Osteoblast (primary cell): ENCODE results near the gene CFLAR. TPM values are rescaled to one million over a fixed set of nuclear protein-coding genes. Genes with fewer than 3 reads are reported as not detected.
"Not testable (repeated sequence)": the region's sequence is repeated elsewhere in the genome, so short reads cannot be mapped to it uniquely, and the experiment has no call there.

Experiments used
- DNase-seq: peaks from one replicate; pipeline ENCODE4 v3.0.0; 2011; ENCODE audit warnings: low spot score, mixed read lengths; ENCODE audit not compliant: insufficient read length; ENCODE audit errors: missing footprints
- H2AFZ ChIP-seq: 2 replicates; pipeline ENCODE4 v1.6.0; 2011; ENCODE audit warnings: mild to moderate bottlenecking, low read length
- H3K27ac ChIP-seq: 2 replicates; pipeline ENCODE4 v1.5.1; 2011; ENCODE audit warnings: mild to moderate bottlenecking, low read depth, low read length, moderate library complexity
- H3K27me3 ChIP-seq: 2 replicates; pipeline ENCODE4 v1.6.0; 2012; ENCODE audit warnings: mild to moderate bottlenecking, control low read depth, inconsistent platforms, low read length, moderate library complexity; ENCODE audit not compliant: insufficient read depth
- H3K36me3 ChIP-seq: 2 replicates; pipeline ENCODE4 v1.5.1; 2011; ENCODE audit warnings: mild to moderate bottlenecking, low read length, control low read depth, moderate library complexity; ENCODE audit not compliant: insufficient read depth
- H3K4me1 ChIP-seq: 2 replicates; pipeline ENCODE4 v1.5.1; 2011; ENCODE audit warnings: mild to moderate bottlenecking, low read length, control low read depth, moderate library complexity; ENCODE audit not compliant: insufficient read depth
- H3K4me2 ChIP-seq: 2 replicates; pipeline ENCODE4 v1.6.0; 2011; ENCODE audit warnings: mild to moderate bottlenecking, low read length; ENCODE audit not compliant: insufficient read depth
- H3K4me3 ChIP-seq: fragments of 200-600 bp; sonication (generic); 3 replicates; pipeline ENCODE4 v1.5.1; 2012; ENCODE audit warnings: mild to moderate bottlenecking, low read length, inconsistent platforms; ENCODE audit not compliant: insufficient read depth
- H3K79me2 ChIP-seq: 2 replicates; pipeline ENCODE4 v1.6.0; 2012; ENCODE audit warnings: mild to moderate bottlenecking, low read length, control low read depth, inconsistent platforms; ENCODE audit not compliant: insufficient read depth
- H3K9me3 ChIP-seq: 2 replicates; pipeline ENCODE4 v1.5.1; 2011; ENCODE audit warnings: low read depth, low read length, control low read depth
- H4K20me1 ChIP-seq: 2 replicates; pipeline ENCODE4 v1.6.0; 2012; ENCODE audit warnings: mild to moderate bottlenecking, low read length, control low read depth; ENCODE audit not compliant: insufficient read depth
- total RNA-seq: library from RNA; depleted of rRNA; stranded (reverse); fragments of >200 nt; gene quantifications from 2 replicates; pipeline ENCODE4 v1.2.3, GENCODE V29; 2012
- TF ChIP-seq, protein P1 (sequence below): IDR thresholded peaks from 2 replicates; pipeline ENCODE4 v1.5.1; 2011; ENCODE audit warnings: mild to moderate bottlenecking, low read depth, low read length, moderate library complexity; ENCODE audit errors: extremely low read depth

Gene CFLAR
- total RNA-seq, 1 donor: 78.9 TPM

DNA sequence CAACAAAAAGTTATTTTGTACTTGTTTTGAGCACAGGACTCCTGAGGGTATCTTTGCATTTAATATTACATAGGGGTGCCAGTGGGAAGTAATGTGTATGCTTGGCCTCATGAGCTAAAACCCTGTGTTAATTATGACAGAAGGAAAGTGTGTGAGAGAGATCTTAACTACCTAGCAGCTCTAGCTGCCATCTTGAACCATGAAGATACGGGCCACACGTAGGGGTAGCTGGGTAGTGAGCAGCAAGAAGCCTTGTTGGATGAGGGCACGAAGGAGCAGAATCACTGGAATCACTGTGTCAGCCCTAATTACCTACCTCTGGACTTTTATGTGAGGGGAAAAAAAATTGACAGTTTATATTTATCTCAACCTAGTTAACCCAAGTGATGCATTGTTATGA is 51.6 kb downstream of the CFLAR start:
- no peak overlapping the region for H3K4me2 ChIP-seq
- TF ChIP-seq, protein P1, sequence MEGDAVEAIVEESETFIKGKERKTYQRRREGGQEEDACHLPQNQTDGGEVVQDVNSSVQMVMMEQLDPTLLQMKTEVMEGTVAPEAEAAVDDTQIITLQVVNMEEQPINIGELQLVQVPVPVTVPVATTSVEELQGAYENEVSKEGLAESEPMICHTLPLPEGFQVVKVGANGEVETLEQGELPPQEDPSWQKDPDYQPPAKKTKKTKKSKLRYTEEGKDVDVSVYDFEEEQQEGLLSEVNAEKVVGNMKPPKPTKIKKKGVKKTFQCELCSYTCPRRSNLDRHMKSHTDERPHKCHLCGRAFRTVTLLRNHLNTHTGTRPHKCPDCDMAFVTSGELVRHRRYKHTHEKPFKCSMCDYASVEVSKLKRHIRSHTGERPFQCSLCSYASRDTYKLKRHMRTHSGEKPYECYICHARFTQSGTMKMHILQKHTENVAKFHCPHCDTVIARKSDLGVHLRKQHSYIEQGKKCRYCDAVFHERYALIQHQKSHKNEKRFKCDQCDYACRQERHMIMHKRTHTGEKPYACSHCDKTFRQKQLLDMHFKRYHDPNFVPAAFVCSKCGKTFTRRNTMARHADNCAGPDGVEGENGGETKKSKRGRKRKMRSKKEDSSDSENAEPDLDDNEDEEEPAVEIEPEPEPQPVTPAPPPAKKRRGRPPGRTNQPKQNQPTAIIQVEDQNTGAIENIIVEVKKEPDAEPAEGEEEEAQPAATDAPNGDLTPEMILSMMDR: no peak
- DNase-seq: no peak
- H3K36me3 ChIP-seq: peaks cover 37% of the 10 kb centered on the region
- H3K79me2 ChIP-seq: no peaks in the 10 kb centered on the region
- no peaks in the 10 kb centered on the region for H3K9me3 ChIP-seq
- H3K4me3 ChIP-seq: no peak overlapping the region
- H4K20me1 ChIP-seq: no peaks in the 10 kb centered on the region
- H2AFZ ChIP-seq: no peak overlapping the region
- no peak overlapping the region for H3K27ac ChIP-seq
- H3K4me1 ChIP-seq: no peaks in the 10 kb centered on the region
- no peaks in the 10 kb centered on the region for H3K27me3 ChIP-seq

DNA sequence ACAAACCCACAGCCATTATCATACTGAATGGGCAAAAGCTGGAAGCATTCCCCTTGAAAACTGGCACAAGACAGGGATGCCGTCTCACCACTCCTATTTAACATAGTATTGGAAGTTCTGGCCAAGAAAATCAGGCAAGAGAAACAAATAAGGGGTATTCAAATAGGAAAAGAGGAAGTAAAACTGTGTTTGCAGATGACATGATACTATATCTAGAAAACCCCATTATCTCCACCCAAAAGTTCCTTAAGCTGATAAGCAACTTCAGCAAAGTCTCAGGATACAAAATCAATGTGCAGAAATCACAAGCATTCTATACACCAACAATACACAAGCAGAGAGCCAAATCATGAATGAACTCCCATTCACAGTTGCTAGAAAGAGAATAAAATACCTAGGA is 52.5 kb downstream of the CFLAR start:
- not testable (repeated sequence) for H3K4me3 ChIP-seq, DNase-seq, H3K27ac ChIP-seq, H4K20me1 ChIP-seq, H2AFZ ChIP-seq, H3K9me3 ChIP-seq, H3K27me3 ChIP-seq, H3K79me2 ChIP-seq, H3K4me1 ChIP-seq, H3K4me2 ChIP-seq
- peaks cover 27% of the 10 kb centered on the region for H3K36me3 ChIP-seq

DNA sequence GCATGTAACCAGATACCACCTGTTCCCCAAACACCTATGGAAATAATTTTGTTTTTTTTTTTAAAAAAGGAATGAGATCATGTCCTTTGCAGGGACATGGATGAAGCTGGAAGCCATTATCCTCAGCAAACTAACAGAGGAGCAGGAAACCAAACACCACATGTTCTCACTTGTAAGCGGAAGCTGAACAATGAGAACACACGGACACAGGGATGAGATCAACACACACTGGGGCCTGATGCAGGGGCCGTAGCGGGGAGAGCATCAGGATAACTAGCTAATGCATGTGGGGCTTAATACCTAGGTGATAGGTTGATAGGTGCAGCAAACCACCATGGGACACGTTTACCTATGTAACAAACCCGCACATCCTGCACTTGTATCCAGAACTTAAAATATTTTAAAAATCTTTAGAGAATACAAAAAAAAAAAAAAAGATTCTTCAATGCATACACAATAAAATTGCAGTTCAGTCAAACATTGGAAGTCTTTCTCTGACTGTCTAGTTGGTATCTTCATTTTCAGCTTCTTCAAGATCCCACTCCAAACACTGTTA is 55.4 kb downstream of the CFLAR start:
- H3K27me3 ChIP-seq: no peaks in the 10 kb centered on the region
- H4K20me1 ChIP-seq: no peaks in the 10 kb centered on the region
- H3K36me3 ChIP-seq: peaks cover 9% of the 10 kb centered on the region
- H2AFZ ChIP-seq: no peak overlapping the region
- no peak overlapping the region for H3K27ac ChIP-seq
- no peaks in the 10 kb centered on the region for H3K79me2 ChIP-seq
- TF ChIP-seq, protein P1: no peak
- no peaks in the 10 kb centered on the region for H3K4me1 ChIP-seq
- no peaks in the 10 kb centered on the region for H3K9me3 ChIP-seq
- H3K4me2 ChIP-seq: no peak overlapping the region
- DNase-seq: no peak
- H3K4me3 ChIP-seq: no peak overlapping the region

DNA sequence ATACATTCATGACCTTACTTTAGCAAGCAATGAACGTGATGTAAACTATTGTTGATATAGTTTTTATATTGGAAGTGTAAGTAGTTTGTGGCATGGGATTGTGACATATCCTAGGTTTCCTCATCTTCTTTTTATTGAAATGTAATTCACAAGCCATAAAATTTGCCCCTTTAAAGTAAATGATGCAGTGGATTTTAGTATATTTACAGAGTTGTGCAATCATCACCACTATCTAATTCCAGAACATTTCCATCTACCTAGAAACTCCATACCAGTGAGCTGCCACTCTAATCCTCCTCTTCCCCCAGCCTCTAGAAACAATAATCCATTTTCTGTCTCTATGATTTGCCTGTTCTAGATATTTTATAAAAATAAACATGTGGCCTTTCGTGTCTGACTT is 56.3 kb downstream of the CFLAR start:
- Histone ChIP-seq H3K36me3 (peaks cover 4% of the 10 kb centered on the region), H2AFZ (no peak overlapping the region), H3K4me3 (no peak overlapping the region), H3K4me2 (no peak overlapping the region), H3K27me3 (no peaks in the 10 kb centered on the region), H4K20me1 (no peaks in the 10 kb centered on the region), H3K4me1 (no peaks in the 10 kb centered on the region), H3K79me2 (no peaks in the 10 kb centered on the region), H3K27ac (no peak overlapping the region), H3K9me3 (no peaks in the 10 kb centered on the region)
- TF ChIP-seq, protein P1: no peak
- no peak for DNase-seq
